ENCODE data around the gene ACBD3. TPM values are rescaled to one million over a fixed set of nuclear protein-coding genes. Genes with fewer than 3 reads are reported as not detected.

The ACBD3 gene
- total RNA-seq, 1 donor from 2014 or later, result 46.7 TPM

DNA sequence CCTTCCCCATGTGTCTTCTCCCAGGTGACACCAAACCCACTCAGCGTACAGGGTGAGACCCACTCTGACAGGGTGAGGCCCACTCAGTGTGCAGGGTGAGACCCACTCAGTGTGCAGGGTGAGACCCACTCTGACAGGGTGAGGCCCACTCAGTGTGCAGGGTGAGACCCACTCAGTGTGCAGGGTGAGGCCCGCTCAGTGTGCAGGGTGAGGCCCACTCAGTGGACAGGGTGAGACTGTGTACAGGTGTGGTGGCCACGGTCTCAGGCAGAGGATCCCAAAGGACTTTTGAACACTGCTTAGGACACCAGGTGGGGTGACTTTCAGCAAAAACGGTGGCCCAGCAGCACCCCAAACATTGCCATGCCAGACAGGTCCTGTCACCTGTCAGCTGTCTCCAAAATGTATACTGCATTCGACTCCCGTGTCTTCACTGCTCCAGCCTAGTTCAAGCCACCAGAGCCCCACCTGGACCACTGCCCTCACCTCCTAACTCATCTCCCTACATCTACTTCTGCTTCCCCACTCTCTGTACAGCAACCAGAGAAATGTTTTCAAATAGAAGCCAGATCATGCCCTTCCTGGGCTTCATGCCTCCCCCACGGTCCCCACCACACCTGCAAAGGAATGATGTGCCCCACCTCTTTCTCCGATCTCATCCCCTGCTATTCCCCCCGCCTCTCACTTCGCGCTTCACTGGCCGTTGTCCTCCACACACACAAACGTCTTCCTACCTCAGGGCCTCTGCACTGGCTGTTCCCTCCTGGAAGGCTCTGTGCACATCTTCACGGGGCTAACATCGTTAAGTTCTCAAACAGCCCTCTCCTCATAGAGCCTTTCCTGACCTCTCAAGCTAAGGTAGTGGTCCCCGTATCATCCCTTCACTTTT, 52.1 kb downstream of the ACBD3 start:
- peak; percentile 55 for DNase-seq (ENCODE audit: low spot score)

- peak; percentile 49 for DNase-seq (ENCODE audit: low spot score)
Measured at GRCh38 chr1:226133504-226134123, 52.9 kb downstream of the ACBD3 start.

GRCh38 chr1:226132728-226133503, 53.6 kb downstream of the ACBD3 start:
- DNase-seq (ENCODE audit: low spot score), result peak; percentile 79

DNA sequence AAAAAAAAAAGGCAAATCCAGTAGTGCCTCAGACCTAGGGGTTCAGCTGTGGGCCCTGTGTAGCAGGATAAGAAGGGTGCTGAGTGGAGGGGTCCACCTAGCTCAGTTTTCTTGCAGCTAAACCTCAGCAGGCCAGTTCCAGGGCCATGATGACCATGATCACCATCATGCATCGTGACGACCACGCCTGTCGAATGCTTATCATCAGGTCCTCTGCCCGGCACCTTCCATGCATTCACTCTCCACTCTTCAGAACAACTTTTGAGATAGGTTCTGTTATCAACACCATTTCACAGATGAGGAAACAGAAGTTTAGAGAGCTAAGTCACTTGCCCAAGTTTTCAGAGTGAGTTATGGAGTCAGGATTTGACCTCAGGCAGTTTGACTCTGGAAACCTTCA, 54.9 kb downstream of the ACBD3 start:
- peak; percentile 53 for DNase-seq (ENCODE audit: low spot score)

- DNase-seq (ENCODE audit: low spot score), result peak; percentile 11
Measured at GRCh38 chr1:226129230-226129629, 57.3 kb downstream of the ACBD3 start.

GRCh38 chr1:226128487-226129075, 58.0 kb downstream of the ACBD3 start:
- peak; percentile 74 for DNase-seq (ENCODE audit: low spot score)

- peak; percentile 87 for DNase-seq (ENCODE audit: low spot score)
Measured at GRCh38 chr1:226126824-226127569, 59.5 kb downstream of the ACBD3 start.

DNA sequence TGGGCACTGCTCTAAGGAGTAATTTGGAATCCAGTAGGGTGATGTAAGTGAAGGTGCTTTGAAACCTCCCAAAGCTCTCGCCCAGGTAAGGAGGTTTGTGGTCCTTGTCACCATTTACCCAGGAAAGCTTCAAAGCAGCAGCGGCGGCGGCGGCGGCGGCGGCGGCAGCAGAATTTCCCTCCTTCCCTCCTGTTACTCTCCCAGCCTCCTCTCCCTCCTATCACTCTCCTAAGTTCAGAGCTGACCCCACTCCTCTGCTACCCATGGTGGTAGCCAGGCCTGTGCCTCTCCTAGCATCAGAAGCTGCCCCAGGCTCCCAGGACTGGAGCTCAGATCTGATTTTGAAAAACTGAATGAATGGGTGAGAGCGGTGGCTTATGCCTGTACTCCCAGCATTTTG, 60.7 kb downstream of the ACBD3 start:
- peak; percentile 65 for DNase-seq (ENCODE audit: low spot score)

DNA sequence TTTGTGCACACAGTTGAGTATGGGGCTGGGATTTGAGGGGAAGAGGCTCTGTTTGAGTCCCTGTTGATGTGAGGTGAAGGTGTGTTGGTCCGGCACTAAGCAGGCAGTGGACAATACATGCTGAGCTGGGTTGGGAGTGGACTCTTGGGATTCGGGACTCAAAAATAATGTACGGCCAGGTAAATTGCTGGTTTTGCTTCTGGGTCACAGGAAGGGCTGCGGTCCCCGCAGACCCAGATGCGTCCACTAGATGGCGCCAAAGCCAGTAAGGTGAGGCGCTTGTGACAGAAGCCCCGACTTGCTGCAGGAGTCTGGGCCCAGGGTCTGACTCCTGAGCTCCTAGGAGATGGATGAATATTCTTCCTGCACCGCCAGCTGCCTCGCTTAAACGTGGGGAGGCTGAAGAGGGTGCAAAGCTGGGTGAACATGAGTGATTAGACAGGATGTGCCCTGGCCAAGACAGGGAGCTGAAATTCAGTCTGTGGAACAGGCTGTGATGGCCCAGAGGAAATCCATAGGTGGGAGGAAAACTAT, 61.4 kb downstream of the ACBD3 start:
- peak; percentile 92 for DNase-seq (ENCODE audit: low spot score)

- peak; percentile 90 for DNase-seq (ENCODE audit: low spot score)
Measured at GRCh38 chr1:226123591-226124471, 62.7 kb downstream of the ACBD3 start.

DNA sequence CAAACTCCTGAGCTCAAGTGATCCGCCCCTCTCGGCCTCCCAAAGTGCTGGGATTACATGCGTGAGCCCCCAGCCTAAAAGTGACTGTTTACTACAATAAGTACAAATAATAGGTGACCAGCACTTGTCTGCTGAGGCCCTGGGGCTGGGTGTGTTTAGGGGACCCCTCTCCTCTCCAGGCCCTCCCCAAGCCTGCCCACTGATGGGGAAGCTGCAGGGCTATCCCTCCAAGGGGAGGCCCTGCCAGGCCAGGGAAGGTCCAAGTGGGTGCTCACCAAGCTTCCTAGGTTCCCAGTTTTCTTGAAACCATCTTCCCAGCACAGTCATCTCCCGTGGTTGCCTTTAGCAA, 63.4 kb downstream of the ACBD3 start:
- DNase-seq (ENCODE audit: low spot score), result no peak

DNA sequence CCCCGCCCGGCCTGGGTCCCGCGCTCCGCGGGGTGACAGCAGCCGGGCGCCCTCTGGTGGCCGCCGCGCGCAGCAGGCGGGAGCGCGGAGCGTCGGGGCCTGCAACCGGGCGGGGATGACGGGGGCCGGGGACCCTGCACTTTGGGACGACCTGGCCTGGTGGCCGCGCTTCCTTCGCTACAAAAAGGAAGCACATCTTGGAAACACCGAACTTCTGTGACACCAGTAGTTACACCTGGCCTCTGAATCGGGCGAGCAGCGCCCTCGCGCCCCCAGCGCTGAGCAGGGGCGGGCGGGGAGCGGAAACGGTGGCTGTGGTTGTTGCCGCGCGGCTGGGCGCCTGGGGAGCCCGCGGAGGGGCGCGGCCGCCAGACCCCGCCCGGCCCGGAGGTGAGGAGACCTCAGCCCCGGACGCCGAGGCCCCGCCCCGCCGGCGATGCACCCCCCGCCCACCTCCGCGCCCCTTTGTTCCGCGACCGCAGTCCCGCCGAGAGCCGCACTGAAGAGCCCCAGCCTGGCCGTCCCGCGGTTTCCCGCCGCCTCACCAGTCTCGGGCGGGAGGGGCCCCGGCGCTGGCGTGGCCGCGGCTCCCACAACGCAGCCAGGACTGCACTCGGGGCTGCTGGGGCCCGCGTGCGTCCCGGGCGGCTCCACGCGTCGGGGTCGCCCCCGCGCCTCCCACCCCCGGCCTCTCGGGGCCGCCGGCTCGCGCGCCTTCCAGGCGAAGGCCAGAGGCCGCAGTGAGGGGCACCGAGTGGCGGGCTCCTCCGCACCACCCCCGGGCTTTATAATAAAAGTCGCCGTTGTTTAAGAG, 64.7 kb downstream of the ACBD3 start:
- DNase-seq (ENCODE audit: low spot score), result no peak

- no peak for DNase-seq (ENCODE audit: low spot score)
Measured at GRCh38 chr1:226121049-226121586, 65.4 kb downstream of the ACBD3 start.

DNA sequence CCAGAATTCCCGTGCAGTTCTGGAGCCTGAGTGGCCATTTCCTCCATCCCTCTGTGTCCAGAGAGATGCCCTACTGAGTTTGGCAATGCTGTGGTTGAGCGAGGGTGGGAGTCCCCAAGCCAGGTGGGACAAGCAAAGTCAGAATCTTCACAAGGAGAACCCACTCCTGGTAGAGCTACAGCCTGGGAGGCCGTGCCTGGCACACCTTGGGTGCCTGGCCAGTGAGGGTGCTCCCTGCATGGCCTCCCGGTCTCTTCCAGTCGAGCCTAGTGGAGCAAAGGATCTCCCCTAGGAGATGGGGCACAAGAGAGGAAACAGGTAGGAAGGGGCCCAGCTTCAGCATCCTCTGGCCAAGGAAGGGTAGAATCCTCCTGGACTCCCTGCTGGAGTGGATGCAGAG, 66.1 kb downstream of the ACBD3 start:
- no peak for DNase-seq (ENCODE audit: low spot score)

DNA sequence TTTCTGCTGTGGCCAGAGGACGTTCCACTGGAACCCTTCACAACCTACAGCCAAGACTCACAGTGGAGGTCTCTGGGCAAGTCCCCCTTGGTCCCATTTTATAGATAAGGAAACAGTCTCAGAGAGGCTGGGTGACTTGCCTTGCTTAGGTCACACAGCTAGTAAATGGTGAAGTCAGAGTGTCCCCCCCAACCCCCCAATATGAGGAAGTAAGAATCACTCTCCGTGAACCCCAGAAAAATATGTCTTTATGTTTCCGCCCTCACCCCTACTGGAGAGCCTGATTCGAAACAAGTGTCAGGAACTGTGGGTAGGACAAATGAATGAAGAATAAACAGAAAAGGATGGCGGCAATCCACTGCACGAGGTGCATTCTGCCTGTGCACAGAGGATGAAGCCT, 67.4 kb downstream of the ACBD3 start:
- DNase-seq (ENCODE audit: low spot score), result no peak

DNA sequence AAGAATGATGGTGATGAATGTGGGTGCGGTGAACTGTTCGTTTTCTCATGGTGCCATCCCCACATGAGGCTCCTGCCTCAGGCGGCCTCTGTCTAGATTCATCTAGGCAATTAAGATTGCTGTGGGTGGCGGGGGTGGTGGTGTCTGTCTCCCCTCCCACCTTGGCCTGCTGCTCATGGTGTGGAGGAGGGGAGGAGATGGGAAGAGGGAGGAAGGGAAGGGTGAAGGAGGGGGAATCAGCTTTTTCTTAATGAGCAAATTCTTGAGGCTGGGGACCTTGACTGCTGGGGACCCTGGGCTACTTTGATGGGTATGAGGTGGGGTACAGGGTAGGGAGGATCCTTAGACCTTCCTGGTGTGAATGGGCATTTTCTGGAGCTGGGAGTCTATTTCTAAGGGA, 68.2 kb downstream of the ACBD3 start:
- no peak for DNase-seq (ENCODE audit: low spot score)

DNA sequence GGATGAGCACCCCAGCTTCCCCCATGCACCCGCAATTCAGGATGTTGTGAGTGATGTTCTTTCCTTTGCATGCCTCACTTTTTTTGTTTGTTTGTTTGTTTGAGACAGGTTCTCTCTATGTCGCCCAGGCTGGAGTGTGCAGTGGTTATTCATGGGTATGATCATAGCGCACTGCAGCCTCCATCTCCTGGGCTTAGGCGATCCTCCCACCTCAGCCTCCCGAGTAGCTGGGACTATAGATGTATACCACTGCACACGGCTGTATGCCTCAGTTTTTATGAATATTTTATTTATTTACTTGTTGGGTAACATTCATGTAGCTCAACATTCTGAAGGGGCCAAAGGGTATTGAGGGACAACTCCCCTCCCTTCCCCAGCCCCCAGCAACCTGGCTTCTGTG, 69.2 kb downstream of the ACBD3 start:
- no peak for DNase-seq (ENCODE audit: low spot score)

GRCh38 chr1:226116673-226117072, 69.9 kb downstream of the ACBD3 start:
- DNase-seq (ENCODE audit: low spot score), result no peak
